ENCODE data around the gene AQP2.

GRCh38 chr12:49963976-49964815 lies 13.7 kb downstream of the AQP2 start:
- TF ChIP-seq CTCF (conservative IDR thresholded peaks at IDR 0.05; ENCODE audit: low read length) (no peak), EZH2phosphoT487 (IDR thresholded peaks at IDR 0.05; ENCODE audit: borderline replicate concordance) (no peak)
